GM12878 (cell line): ENCODE results near the gene ERC2. TPM values are rescaled to one million over a fixed set of nuclear protein-coding genes. Genes with fewer than 3 reads are reported as not detected.

Experiments used
- ATAC-seq: fragments of 200-7000 bp; cut with Tn5 transposase; 3 replicates; pipeline ENCODE4 v1.9.1; 2020; ENCODE audit warnings: mild to moderate bottlenecking, moderate library complexity
- BruUV-seq: library from RNA; stranded (reverse); fragments of 400-500 nt; replicated peaks from 2 replicates; lab custom pipeline; 2021; lab: Mats Ljungman, UMichigan
- CTCF ChIA-PET: fragments of 300-600 bp; sonication (Branson Sonifier 250); formaldehyde crosslinking; extraction: SDS; loops from one replicate; lab custom pipeline; 2021; ENCODE audit warnings: inconsistent platforms; lab: Yijun Ruan, JAX
- POLR2A ChIA-PET: fragments of 350-600 bp; formaldehyde crosslinking; extraction: SDS; loops from one replicate; lab custom pipeline; 2021; ENCODE audit warnings: inconsistent platforms; lab: Charles Lee
- RAD21 ChIA-PET: fragments of 300-600 bp; sonication (Branson Sonifier 250); formaldehyde crosslinking; loops from one replicate; lab custom pipeline; 2023; ENCODE audit warnings: antibody characterized with exemption; ENCODE audit not compliant: unreplicated experiment; lab: Charles Lee
- SMC1A ChIA-PET: fragments of 300-600 bp; sonication (Branson Sonifier 250); formaldehyde crosslinking; loops from one replicate; lab custom pipeline; 2023; ENCODE audit not compliant: unreplicated experiment, uncharacterized antibody; lab: Charles Lee
- DNase-seq: peaks from one replicate; pipeline ENCODE4 v3.0.0-alpha.2; 2011; ENCODE audit warnings: low read depth, low spot score
- FAIRE-seq: peaks from 3 replicates; lab custom pipeline; 2011; peaks lifted over from hg19 to GRCh38; lab: Jason Lieb, UNC
- H2AFZ ChIP-seq: 2 replicates; pipeline ENCODE4 v1.6.0; 2011; ENCODE audit warnings: low read depth, low read length, control low read depth; ENCODE audit not compliant: control insufficient read depth
- H3K27ac ChIP-seq: 2 replicates; pipeline ENCODE4 v1.5.1; 2011; ENCODE audit warnings: control low read depth; ENCODE audit not compliant: control insufficient read depth, insufficient read depth
- H3K27me3 ChIP-seq, 2 experiments: replicated peaks in 1 of 2; 2 replicates each; pipeline versions ENCODE4 v1.6.0 to v1.6.1; 2011; ENCODE audit warnings: low read length in 1 of 2; ENCODE audit not compliant: control insufficient read depth in 2 of 2, insufficient read depth in 2 of 2
- H3K36me3 ChIP-seq, 2 experiments: 2 replicates each; pipeline ENCODE4 v1.5.1; 2011; ENCODE audit warnings: low read length in 1 of 2; ENCODE audit not compliant: control insufficient read depth in 2 of 2, insufficient read depth in 2 of 2
- H3K4me1 ChIP-seq: 2 replicates; pipeline ENCODE4 v1.6.1; 2011; ENCODE audit warnings: mild to moderate bottlenecking, low read length, moderate library complexity, mixed read lengths; ENCODE audit not compliant: control insufficient read depth, insufficient read depth
- H3K4me2 ChIP-seq: 2 replicates; pipeline ENCODE4 v1.6.0; 2011; ENCODE audit warnings: control low read depth; ENCODE audit not compliant: control insufficient read depth, insufficient read depth
- H3K4me3 ChIP-seq: fragments of 200-600 bp; sonication (generic); 2 replicates; pipeline ENCODE4 v1.5.1; 2016
- H3K79me2 ChIP-seq: 2 replicates; pipeline ENCODE4 v1.6.0; 2011; ENCODE audit warnings: low read length; ENCODE audit not compliant: control insufficient read depth, insufficient read depth
- H3K9ac ChIP-seq: 2 replicates; pipeline ENCODE4 v1.8.0; 2011; ENCODE audit warnings: low read length, control low read depth, mixed read lengths; ENCODE audit not compliant: control insufficient read depth, insufficient read depth
- H3K9me3 ChIP-seq: replicated peaks from 3 replicates; pipeline ENCODE4 v1.5.1; 2011; ENCODE audit warnings: mild to moderate bottlenecking, low read length; ENCODE audit not compliant: control insufficient read depth, insufficient read depth
- H4K20me1 ChIP-seq: 2 replicates; pipeline ENCODE4 v1.6.0; 2011; ENCODE audit not compliant: control insufficient read depth, insufficient read depth
- BCL11A ChIP-seq: IDR thresholded peaks from 2 replicates; pipeline ENCODE4 v1.6.1; 2011; ENCODE audit warnings: low read depth, low read length
- ETV6 ChIP-seq, 2 experiments: fragments of 450-650 bp in 1 of 2; IDR thresholded peaks in 1 of 2; conservative IDR thresholded peaks in 1 of 2; 2 replicates each; pipeline ENCODE4 v1.6.1; 2014; ENCODE audit warnings: antibody characterized with exemption in 1 of 2, borderline replicate concordance in 1 of 2, low read depth in 1 of 2, mild to moderate bottlenecking in 1 of 2, moderate library complexity in 1 of 2
- EZH2 ChIP-seq: IDR thresholded peaks from 2 replicates; pipeline ENCODE4 v1.6.1; 2012; ENCODE audit warnings: low read depth, mild to moderate bottlenecking, control low read depth, inconsistent platforms, low read length, borderline replicate concordance; ENCODE audit not compliant: control insufficient read depth
- HCFC1 ChIP-seq: fragments of 150-350 bp; IDR thresholded peaks from 2 replicates; pipeline ENCODE4 v1.6.1; 2014; ENCODE audit warnings: low read length
- HDAC2 ChIP-seq: fragments of 200-600 bp; sonication (generic); IDR thresholded peaks from 2 replicates; pipeline ENCODE4 v1.6.1; 2017
- JUNB ChIP-seq: IDR thresholded peaks from 2 replicates; pipeline ENCODE4 v1.6.1; 2016; ENCODE audit warnings: antibody characterized with exemption, mild to moderate bottlenecking
- MEF2A ChIP-seq: IDR thresholded peaks from 2 replicates; pipeline ENCODE4 v1.6.1; 2011; ENCODE audit warnings: low read depth, mild to moderate bottlenecking, low read length, moderate library complexity; ENCODE audit not compliant: insufficient read depth
- NR2C2 ChIP-seq: IDR thresholded peaks from 2 replicates; pipeline ENCODE4 v1.6.1; 2011; ENCODE audit warnings: borderline replicate concordance, low read depth; ENCODE audit not compliant: control insufficient read depth, insufficient read length
- PML ChIP-seq: IDR thresholded peaks from 2 replicates; pipeline ENCODE4 v1.6.1; 2012; ENCODE audit warnings: low read length, inconsistent platforms
- POLR2AphosphoS5 ChIP-seq: IDR thresholded peaks from 2 replicates; pipeline ENCODE4 v1.6.1; 2011; ENCODE audit warnings: mild to moderate bottlenecking, low read length, inconsistent platforms
- PRDM15 ChIP-seq: fragments of 450-650 bp; formaldehyde crosslinking; IDR thresholded peaks from 2 replicates; pipeline ENCODE4 v1.4.0; 2020; ENCODE audit warnings: mild to moderate bottlenecking, moderate library complexity
- SMARCA5 ChIP-seq: fragments of 450-650 bp; IDR thresholded peaks from 2 replicates; pipeline ENCODE4 v1.6.1; 2017; ENCODE audit warnings: mild to moderate bottlenecking
- SP1 ChIP-seq: IDR thresholded peaks from one replicate; pipeline ENCODE4 v1.6.1; 2011; ENCODE audit warnings: low read depth, low read length
- ZNF207 ChIP-seq: fragments of 450-650 bp; IDR thresholded peaks from 2 replicates; pipeline ENCODE4 v1.6.1; 2014; ENCODE audit warnings: antibody characterized with exemption, mild to moderate bottlenecking, borderline replicate concordance
- ZSCAN29 ChIP-seq: fragments of 450-650 bp; IDR thresholded peaks from 2 replicates; pipeline ENCODE4 v1.6.1; 2017; ENCODE audit warnings: mild to moderate bottlenecking, moderate library complexity
- ZZZ3 ChIP-seq: IDR thresholded peaks from 2 replicates; pipeline ENCODE4 v1.6.1; 2011; ENCODE audit warnings: low read depth; ENCODE audit not compliant: control insufficient read depth, insufficient read length
- WGBS: methylation state at CpG from one replicate; pipeline ENCODE4 v1.1.6; 2016; ENCODE audit warnings: low lambda C conversion rate; ENCODE audit not compliant: insufficient replicate concordance, insufficient coverage; ENCODE audit errors: missing lambda C conversion rate; 5-methylcytosine and 5-hydroxymethylcytosine counted together
- in situ Hi-C: fragments of 300-500 bp; cut with MboI; formaldehyde crosslinking; loops from 9 replicates; pipeline ENCODE4 v1.14.3; 2018; ENCODE audit warnings: mixed read lengths
- intact Hi-C: fragments of 100-400 bp; cut with micrococcal nuclease; formaldehyde crosslinking; loops from one replicate; pipeline ENCODE4 v1.14.2; 2022; ENCODE audit not compliant: unreplicated experiment
- polyA plus RNA-seq, 11 experiments: library from polyadenylated mRNA; depleted of rRNA in 4 of 11; unstranded in 6 of 11; stranded (reverse) in 5 of 11; fragments of >200 nt; fragmentation: Nextera tagmentation in 4 of 11; fragmentation: Illumina TruSeq in 1 of 11; extraction: Ambion mirVana in 4 of 11; extraction: Trizol in 1 of 11; gene quantifications; 1 replicate in 1 of 11; 2 replicates in 10 of 11; pipeline versions ENCODE4 v1.2.1 to v1.2.3, GENCODE V29; 2011 to 2016; ENCODE audit warnings: inconsistent platforms in 2 of 11, missing spikeins in 2 of 11, low read depth in 1 of 11
- total RNA-seq, 4 experiments: library from RNA; depleted of rRNA in 3 of 4; stranded (reverse); fragments of >200 nt in 3 of 4; fragmentation: Illumina TruSeq in 1 of 4; extraction: Trizol in 1 of 4; gene quantifications; 2 replicates each; pipeline versions ENCODE4 v1.2.1 to v1.2.3, GENCODE V29; 2013 to 2021
- TF ChIP-seq, protein P1 (sequence below): fragments of 450-650 bp; IDR thresholded peaks from 2 replicates; pipeline ENCODE4 v1.6.1; 2017; ENCODE audit warnings: antibody characterized with exemption, mild to moderate bottlenecking, moderate library complexity
- TF ChIP-seq, protein P2 (sequence below): fragments of 450-650 bp; conservative IDR thresholded peaks from 2 replicates; pipeline ENCODE4 v1.6.1; 2017; ENCODE audit warnings: mild to moderate bottlenecking, moderate library complexity

The ERC2 gene
- total and polyA plus RNA-seq, 10 of the 15 experiments (the other 5 are each of a cell fraction or from before 2014, with no cell fraction given): 0.06 to 1.4 (median 0.12) TPM; not detected in 3

DNA sequence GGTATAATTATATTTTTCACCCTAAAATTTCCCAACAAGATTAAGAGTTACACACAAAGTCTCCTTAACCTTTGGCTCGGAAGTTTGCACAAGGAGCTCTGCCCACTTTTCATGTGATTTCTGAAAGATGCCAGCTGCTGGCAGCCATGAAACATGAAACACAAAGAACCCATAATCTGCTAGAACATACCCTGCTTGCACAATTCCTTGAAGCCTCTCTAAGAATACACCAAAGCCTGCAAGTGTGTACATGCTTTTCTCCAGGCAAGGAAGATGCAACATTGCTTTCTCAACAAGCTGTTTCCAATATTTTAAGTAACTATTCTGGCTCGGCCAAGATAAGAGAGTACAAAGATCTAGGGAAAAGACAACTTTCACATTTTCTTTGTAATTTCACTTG is 799.1 kb downstream of the ERC2 start:
- ChIA-PET CTCF (interaction anchor here (0.6 kb wide), 1 partner anchor 8 kb away, joined by 3 read pairs; no protein-coding TSS in a partner anchor), RAD21 (no interaction called here), POLR2A (interaction anchor here (1.5 kb wide), 1 partner anchor 13 kb away, joined by 4 read pairs; no protein-coding TSS in a partner anchor), SMC1A (interaction anchor here (1.0 to 2.6 kb wide), 3 partner anchors 9 to 44 kb away, joined by 3 to 10 read pairs (median 3); no protein-coding TSS in a partner anchor)
- intact Hi-C loops: no loop called here
- Histone ChIP-seq H3K9ac (no peak overlapping the region), H3K4me1 (peaks cover 2% of the 10 kb centered on the region; the same call in 1 of the 2 replicates), H3K79me2 (no peaks in the 10 kb centered on the region), H3K27ac (no peak overlapping the region), H3K4me2 (no peak overlapping the region), H3K9me3 (no peaks in the 10 kb centered on the region), H3K36me3 (no peaks in the 10 kb centered on the region), H3K4me3 (no peak overlapping the region), H2AFZ (no peak overlapping the region), H4K20me1 (no peaks in the 10 kb centered on the region), H3K27me3 (no peaks in the 10 kb centered on the region)
- TF ChIP-seq, protein P1, sequence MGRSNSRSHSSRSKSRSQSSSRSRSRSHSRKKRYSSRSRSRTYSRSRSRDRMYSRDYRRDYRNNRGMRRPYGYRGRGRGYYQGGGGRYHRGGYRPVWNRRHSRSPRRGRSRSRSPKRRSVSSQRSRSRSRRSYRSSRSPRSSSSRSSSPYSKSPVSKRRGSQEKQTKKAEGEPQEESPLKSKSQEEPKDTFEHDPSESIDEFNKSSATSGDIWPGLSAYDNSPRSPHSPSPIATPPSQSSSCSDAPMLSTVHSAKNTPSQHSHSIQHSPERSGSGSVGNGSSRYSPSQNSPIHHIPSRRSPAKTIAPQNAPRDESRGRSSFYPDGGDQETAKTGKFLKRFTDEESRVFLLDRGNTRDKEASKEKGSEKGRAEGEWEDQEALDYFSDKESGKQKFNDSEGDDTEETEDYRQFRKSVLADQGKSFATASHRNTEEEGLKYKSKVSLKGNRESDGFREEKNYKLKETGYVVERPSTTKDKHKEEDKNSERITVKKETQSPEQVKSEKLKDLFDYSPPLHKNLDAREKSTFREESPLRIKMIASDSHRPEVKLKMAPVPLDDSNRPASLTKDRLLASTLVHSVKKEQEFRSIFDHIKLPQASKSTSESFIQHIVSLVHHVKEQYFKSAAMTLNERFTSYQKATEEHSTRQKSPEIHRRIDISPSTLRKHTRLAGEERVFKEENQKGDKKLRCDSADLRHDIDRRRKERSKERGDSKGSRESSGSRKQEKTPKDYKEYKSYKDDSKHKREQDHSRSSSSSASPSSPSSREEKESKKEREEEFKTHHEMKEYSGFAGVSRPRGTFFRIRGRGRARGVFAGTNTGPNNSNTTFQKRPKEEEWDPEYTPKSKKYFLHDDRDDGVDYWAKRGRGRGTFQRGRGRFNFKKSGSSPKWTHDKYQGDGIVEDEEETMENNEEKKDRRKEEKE: no peak
- TF ChIP-seq HDAC2: no peak
- no peak for TF ChIP-seq ZSCAN29
- TF ChIP-seq BCL11A: no peak
- no peak for TF ChIP-seq SP1
- TF ChIP-seq POLR2AphosphoS5: no peak
- TF ChIP-seq, protein P2, sequence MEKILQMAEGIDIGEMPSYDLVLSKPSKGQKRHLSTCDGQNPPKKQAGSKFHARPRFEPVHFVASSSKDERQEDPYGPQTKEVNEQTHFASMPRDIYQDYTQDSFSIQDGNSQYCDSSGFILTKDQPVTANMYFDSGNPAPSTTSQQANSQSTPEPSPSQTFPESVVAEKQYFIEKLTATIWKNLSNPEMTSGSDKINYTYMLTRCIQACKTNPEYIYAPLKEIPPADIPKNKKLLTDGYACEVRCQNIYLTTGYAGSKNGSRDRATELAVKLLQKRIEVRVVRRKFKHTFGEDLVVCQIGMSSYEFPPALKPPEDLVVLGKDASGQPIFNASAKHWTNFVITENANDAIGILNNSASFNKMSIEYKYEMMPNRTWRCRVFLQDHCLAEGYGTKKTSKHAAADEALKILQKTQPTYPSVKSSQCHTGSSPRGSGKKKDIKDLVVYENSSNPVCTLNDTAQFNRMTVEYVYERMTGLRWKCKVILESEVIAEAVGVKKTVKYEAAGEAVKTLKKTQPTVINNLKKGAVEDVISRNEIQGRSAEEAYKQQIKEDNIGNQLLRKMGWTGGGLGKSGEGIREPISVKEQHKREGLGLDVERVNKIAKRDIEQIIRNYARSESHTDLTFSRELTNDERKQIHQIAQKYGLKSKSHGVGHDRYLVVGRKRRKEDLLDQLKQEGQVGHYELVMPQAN: no peak
- no peak for TF ChIP-seq ZZZ3
- TF ChIP-seq ETV6 (conservative IDR thresholded peaks at IDR 0.05 in 1 of 2, IDR thresholded peaks at IDR 0.05 in 1 of 2; ENCODE audit: borderline replicate concordance in 1 of 2, low read depth in 1 of 2): no peak
- no peak for TF ChIP-seq PML
- no peak for TF ChIP-seq SMARCA5
- TF ChIP-seq EZH2: no peak
- TF ChIP-seq MEF2A: no peak
- no peak for TF ChIP-seq HCFC1
- no peak for TF ChIP-seq JUNB
- no peak for TF ChIP-seq ZNF207
- TF ChIP-seq PRDM15: no peak
- no peak for TF ChIP-seq NR2C2
- 94% methylated on average over 2 of the region's 2 CpGs for WGBS
- in situ Hi-C loops: no loop called here
- BruUV-seq: no TSS peak
- no peak for DNase-seq
- FAIRE-seq: no peak
- ATAC-seq: no peak
